Measurements from ENCODE around the gene KIF18B.

GRCh38 chr17:44927696-44928095 lies 19.9 kb downstream of the KIF18B start:
- TF ChIP-seq YY1 (IDR thresholded peaks at IDR 0.05; ENCODE audit: insufficient read depth, insufficient read length) (no peak), SUZ12 (IDR thresholded peaks at IDR 0.05; ENCODE audit: extremely low read depth, insufficient read depth, insufficient read length) (no peak), ZNF274 (IDR thresholded peaks at IDR 0.05; ENCODE audit: low read depth, low read length) (no peak)

Data from NT2/D1 (cell line).